Spinal cord (tissue), 10 donors: ENCODE results near the gene FARP1. TPM values are rescaled to one million over a fixed set of nuclear protein-coding genes. Genes with fewer than 3 reads are reported as not detected.

Experiments used
- DNase-seq, 6 donors: peaks; one replicate each; pipeline versions ENCODE4 v3.0.0 to v3.0.0-alpha.2; 2013 to 2015; ENCODE audit warnings: low spot score in 6 of 6, low read depth in 4 of 6
- H3K27ac ChIP-seq: one replicate; pipeline ENCODE4 v1.5.1; 2013; ENCODE audit warnings: low read depth, low read length, control low read depth
- H3K27me3 ChIP-seq: one replicate; pipeline ENCODE4 v1.6.1; 2013; ENCODE audit warnings: low read length; ENCODE audit not compliant: control insufficient read depth, insufficient read depth
- H3K36me3 ChIP-seq: one replicate; pipeline ENCODE4 v1.6.1; 2013; ENCODE audit warnings: low read length; ENCODE audit not compliant: control insufficient read depth, insufficient read depth
- H3K4me1 ChIP-seq: one replicate; pipeline ENCODE4 v1.6.1; 2013; ENCODE audit warnings: low read length; ENCODE audit not compliant: control insufficient read depth, insufficient read depth
- H3K4me3 ChIP-seq: one replicate; pipeline ENCODE4 v1.5.1; 2013; ENCODE audit warnings: low read depth, low read length, control low read depth
- H3K9me3 ChIP-seq: one replicate; pipeline ENCODE4 v1.6.1; 2013; ENCODE audit warnings: low read length; ENCODE audit not compliant: control insufficient read depth, insufficient read depth
- WGBS: methylation state at CpG from one replicate; pipeline ENCODE4 v1.1.5; 2013; ENCODE audit warnings: missing lambda C conversion rate; ENCODE audit not compliant: insufficient coverage; 5-methylcytosine and 5-hydroxymethylcytosine counted together
- polyA plus RNA-seq, 2 donors: library from polyadenylated mRNA; unstranded; fragments of 120-200 nt; gene quantifications; one replicate each; pipeline ENCODE4 v1.2.1, GENCODE V29; 2013; ENCODE audit not compliant: insufficient read length in 2 of 2
- total RNA-seq, 2 donors: library from RNA; depleted of rRNA in 1 of 2; stranded (reverse); fragments of 120-200 nt in 1 of 2; fragments of >200 nt in 1 of 2; gene quantifications; one replicate each; pipeline versions ENCODE4 v1.2.3 to v1.2.4, GENCODE V29; 2013 to 2014
- donor health status: healthy.

FARP1 gene
- total and polyA plus RNA-seq, 4 donors, result 44.0 to 134 (median 90.5) TPM

- no peak overlapping the region for H3K4me3 ChIP-seq
- WGBS, result 81% methylated on average over 2 of the region's 3 CpGs
- no peaks in the 10 kb centered on the region for H3K27me3 ChIP-seq
- H3K36me3 ChIP-seq, result no peaks in the 10 kb centered on the region
- H3K27ac ChIP-seq, result no peak overlapping the region
- DNase-seq, result no peak
- H3K9me3 ChIP-seq, result no peaks in the 10 kb centered on the region
- no peaks in the 10 kb centered on the region for H3K4me1 ChIP-seq
Observed at GRCh38 chr13:98182589-98182988, 39.7 kb downstream of the FARP1 start.

- Histone ChIP-seq H3K27me3 (no peaks in the 10 kb centered on the region), H3K36me3 (no peaks in the 10 kb centered on the region), H3K27ac (no peak overlapping the region), H3K4me3 (no peak overlapping the region), H3K4me1 (peaks cover 7% of the 10 kb centered on the region), H3K9me3 (no peaks in the 10 kb centered on the region)
- WGBS, result no CpG with 5 or more reads among the region's 1 CpG
- no peak for DNase-seq
Observed at GRCh38 chr13:98184792-98185191, 41.9 kb downstream of the FARP1 start.

GRCh38 chr13:98187155-98187964, 44.5 kb downstream of the FARP1 start:
- Histone ChIP-seq H3K9me3 (no peaks in the 10 kb centered on the region), H3K27me3 (no peaks in the 10 kb centered on the region), H3K36me3 (no peaks in the 10 kb centered on the region), H3K4me1 (peaks cover 7% of the 10 kb centered on the region), H3K27ac (no peak overlapping the region), H3K4me3 (no peak overlapping the region)
- 81% methylated on average over 3 of the region's 4 CpGs for WGBS
- DNase-seq, result no peak

- no peak overlapping the region for H3K27ac ChIP-seq
- 94% methylated on average over 4 of the region's 7 CpGs for WGBS
- no peaks in the 10 kb centered on the region for H3K27me3 ChIP-seq
- H3K9me3 ChIP-seq, result no peaks in the 10 kb centered on the region
- H3K4me3 ChIP-seq, result no peak overlapping the region
- peak in 1 of 6 donors; percentile 31 for DNase-seq
- peaks cover 7% of the 10 kb centered on the region for H3K4me1 ChIP-seq
- H3K36me3 ChIP-seq, result no peaks in the 10 kb centered on the region
Observed at GRCh38 chr13:98187965-98188261, 45.0 kb downstream of the FARP1 start.

DNA sequence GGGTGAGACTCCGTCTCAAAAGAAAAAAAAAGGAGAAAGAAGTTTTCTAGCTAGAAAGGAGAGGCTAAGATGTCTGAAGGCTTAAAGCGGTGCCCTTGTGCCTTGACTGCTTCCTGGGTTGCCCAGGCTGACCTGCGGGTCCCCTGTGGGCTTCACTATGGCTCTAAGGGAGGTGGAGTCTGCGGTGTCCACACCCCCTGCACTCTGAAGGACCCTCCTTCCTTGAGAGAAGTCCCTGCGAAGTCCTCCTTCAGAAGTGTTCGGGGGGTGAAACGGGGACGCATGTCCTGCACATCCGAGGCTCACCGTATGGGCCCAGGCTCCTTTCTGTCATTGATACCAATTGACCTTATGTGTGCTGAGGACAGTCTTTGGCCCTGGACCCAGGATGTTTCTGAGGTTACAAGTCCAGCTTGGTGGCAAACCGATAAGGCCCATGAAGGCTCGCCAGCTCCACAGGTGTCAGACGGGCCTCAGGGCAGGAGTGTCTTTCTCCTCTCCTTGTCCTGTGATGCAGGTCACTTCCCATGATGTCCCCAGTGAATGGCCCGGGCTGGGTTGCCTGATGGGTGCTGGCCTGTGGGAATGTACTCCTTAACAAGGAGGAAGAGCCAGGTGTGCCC, 45.8 kb downstream of the FARP1 start:
- H3K4me3 ChIP-seq, result no peak overlapping the region
- H3K36me3 ChIP-seq, result no peaks in the 10 kb centered on the region
- WGBS, result 93% methylated on average over 13 of the region's 14 CpGs
- no peaks in the 10 kb centered on the region for H3K9me3 ChIP-seq
- no peaks in the 10 kb centered on the region for H3K27me3 ChIP-seq
- peaks cover 7% of the 10 kb centered on the region for H3K4me1 ChIP-seq
- H3K27ac ChIP-seq, result no peak overlapping the region
- DNase-seq, result no peak

DNA sequence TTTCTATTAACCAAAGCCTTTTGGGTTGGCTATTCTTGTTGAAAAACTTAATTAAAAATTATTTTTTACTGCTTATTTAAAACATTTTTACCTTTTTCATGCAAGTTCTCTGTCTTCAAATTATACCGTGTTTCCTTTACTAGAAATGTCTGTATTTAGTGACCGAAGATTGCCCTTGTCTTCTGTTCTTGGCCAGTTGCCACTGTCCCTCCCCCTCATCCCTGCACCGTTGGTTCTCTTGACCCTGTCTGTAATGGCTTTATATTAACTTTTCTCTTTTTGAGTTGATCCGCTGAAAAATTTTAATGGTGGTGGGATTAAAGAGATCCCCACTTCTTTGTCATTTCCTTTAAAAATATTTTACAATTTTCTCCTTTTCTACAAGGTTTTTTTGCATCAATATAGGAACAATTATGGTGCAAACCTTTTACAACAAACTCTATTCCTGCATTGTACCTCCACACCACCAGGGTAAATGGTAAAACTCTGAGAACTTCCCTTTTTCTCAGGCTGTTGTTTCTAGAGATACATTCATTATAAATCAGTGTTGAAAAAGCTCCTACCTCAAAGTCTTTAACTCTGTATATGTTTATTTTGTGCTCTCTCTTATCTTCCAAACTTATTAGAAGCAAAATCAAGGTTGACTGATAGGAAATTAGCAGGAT, 47.1 kb downstream of the FARP1 start:
- no peaks in the 10 kb centered on the region for H3K9me3 ChIP-seq
- H3K4me1 ChIP-seq, result peaks cover 7% of the 10 kb centered on the region
- peak in 1 of 6 donors; percentile 27 for DNase-seq
- H3K27ac ChIP-seq, result no peak overlapping the region
- no CpG with 5 or more reads among the region's 4 CpGs for WGBS
- no peak overlapping the region for H3K4me3 ChIP-seq
- H3K36me3 ChIP-seq, result no peaks in the 10 kb centered on the region
- H3K27me3 ChIP-seq, result no peaks in the 10 kb centered on the region

- no peak overlapping the region for H3K27ac ChIP-seq
- 87% methylated on average over 10 of the region's 11 CpGs for WGBS
Observed at GRCh38 chr13:98190889-98191444, 48.1 kb downstream of the FARP1 start.

GRCh38 chr13:98192008-98192407, 49.1 kb downstream of the FARP1 start:
- no CpG with 5 or more reads among the region's 2 CpGs for WGBS
- Histone ChIP-seq H3K4me1 (peaks cover 7% of the 10 kb centered on the region), H3K36me3 (no peaks in the 10 kb centered on the region), H3K27me3 (no peaks in the 10 kb centered on the region), H3K4me3 (no peak overlapping the region), H3K27ac (no peak overlapping the region), H3K9me3 (no peaks in the 10 kb centered on the region)
- DNase-seq, result no peak

More at GRCh38 chr13:98190889-98191444, 48.1 kb downstream of the FARP1 start:
- H3K27me3 ChIP-seq, result no peaks in the 10 kb centered on the region
- peaks cover 7% of the 10 kb centered on the region for H3K4me1 ChIP-seq
- H3K9me3 ChIP-seq, result no peaks in the 10 kb centered on the region
- no peaks in the 10 kb centered on the region for H3K36me3 ChIP-seq
- H3K4me3 ChIP-seq, result no peak overlapping the region
- no peak for DNase-seq

GRCh38 chr13:98195054-98195791, 52.3 kb downstream of the FARP1 start:
- no peaks in the 10 kb centered on the region for H3K9me3 ChIP-seq
- 88% methylated on average over 8 of the region's 10 CpGs for WGBS
- H3K4me1 ChIP-seq, result no peaks in the 10 kb centered on the region
- H3K27ac ChIP-seq, result no peak overlapping the region
- no peak for DNase-seq
- no peaks in the 10 kb centered on the region for H3K27me3 ChIP-seq
- no peak overlapping the region for H3K4me3 ChIP-seq
- H3K36me3 ChIP-seq, result no peaks in the 10 kb centered on the region
